ENCODE results near the gene KLK13. TPM values are rescaled to one million over a fixed set of nuclear protein-coding genes. Genes with fewer than 3 reads are reported as not detected.
A peak's percentile ranks its signal among the peaks of the same experiment; 100 is the strongest.

Gene KLK13
- total RNA-seq, 2 experiments from 2014 or later, result not detected

GRCh38 chr19:51098365-51099046, 33.6 kb upstream of the KLK13 start:
- Mint-ChIP-seq H3K4me1 (peaks cover 27% of the 10 kb centered on the region), H3K27me3 (no peaks in the 10 kb centered on the region), H3K9me3 (no peaks in the 10 kb centered on the region), H3K27ac (no peak overlapping the region), H3K36me3 (ENCODE audit: low read depth) (peaks cover 36% of the 10 kb centered on the region), H3K4me3 (no peak overlapping the region)
- ChIA-PET POLR2A (no interaction called here), CTCF (no interaction called here)
- peak; percentile 35 for DNase-seq

DNA sequence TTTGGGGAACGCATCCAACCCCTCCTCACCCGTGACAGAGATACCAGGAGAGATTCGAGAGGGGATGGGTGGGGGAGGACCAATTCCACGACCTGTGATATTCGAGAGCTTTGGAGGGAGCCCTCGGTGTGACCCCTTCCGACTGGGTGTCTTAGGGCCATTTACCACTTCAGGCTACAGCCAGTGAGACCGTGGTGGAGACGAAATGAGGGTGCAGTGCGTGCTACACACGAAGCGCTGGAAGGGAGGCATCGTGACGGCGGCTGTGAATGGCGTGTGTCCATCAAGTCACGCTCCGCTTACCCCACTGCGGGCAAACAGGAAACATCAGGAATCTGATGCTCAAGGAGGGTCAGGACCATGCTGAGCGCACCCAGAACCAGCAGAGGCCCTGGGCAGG, 32.9 kb upstream of the KLK13 start:
- H3K27ac Mint-ChIP-seq, result no peak overlapping the region
- POLR2A ChIA-PET, result no interaction called here
- no peaks in the 10 kb centered on the region for H3K27me3 Mint-ChIP-seq

DNA sequence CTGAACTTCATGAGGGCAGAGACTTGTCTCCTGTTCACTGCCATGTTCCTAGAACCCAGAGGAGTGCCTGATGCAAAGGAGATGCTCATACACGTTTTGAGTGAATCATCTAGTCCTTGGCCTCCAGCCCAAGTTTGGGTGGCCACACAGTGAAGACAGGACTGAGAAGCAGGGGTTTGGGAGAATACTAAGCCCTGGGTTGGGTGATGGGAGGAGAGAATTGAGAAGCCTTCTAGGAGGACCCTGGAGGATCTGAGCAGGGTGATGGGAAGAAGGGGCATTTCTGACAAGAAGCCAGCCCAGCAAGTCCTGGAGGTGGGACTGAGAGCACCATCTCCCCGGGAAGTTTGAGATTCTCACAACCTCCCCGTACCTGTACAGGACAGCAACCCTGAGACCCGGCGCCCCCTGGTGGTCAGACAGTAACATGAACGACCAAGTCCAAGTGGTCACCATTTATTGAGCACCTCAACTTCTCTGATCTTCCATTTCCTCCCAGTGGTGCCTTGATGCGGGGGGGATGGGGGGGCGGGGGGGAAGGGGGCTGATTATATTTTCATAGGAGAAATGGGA, 32.4 kb upstream of the KLK13 start:
- Mint-ChIP-seq H3K27me3 (no peaks in the 10 kb centered on the region), H3K4me3 (no peak overlapping the region)
- CTCF ChIA-PET, result interaction anchor here (0.6 to 1.8 kb wide), 2 partner anchors 11 to 164 kb away, joined by 4 to 6 read pairs; no protein-coding TSS in a partner anchor

More for the DNA sequence above, 32.9 kb upstream of the KLK13 start:
- Mint-ChIP-seq H3K9me3 (no peaks in the 10 kb centered on the region), H3K36me3 (ENCODE audit: low read depth) (peaks cover 31% of the 10 kb centered on the region), H3K4me3 (no peak overlapping the region), H3K4me1 (peaks cover 24% of the 10 kb centered on the region)
- CTCF ChIA-PET, result no interaction called here
- no peak for DNase-seq

DNA sequence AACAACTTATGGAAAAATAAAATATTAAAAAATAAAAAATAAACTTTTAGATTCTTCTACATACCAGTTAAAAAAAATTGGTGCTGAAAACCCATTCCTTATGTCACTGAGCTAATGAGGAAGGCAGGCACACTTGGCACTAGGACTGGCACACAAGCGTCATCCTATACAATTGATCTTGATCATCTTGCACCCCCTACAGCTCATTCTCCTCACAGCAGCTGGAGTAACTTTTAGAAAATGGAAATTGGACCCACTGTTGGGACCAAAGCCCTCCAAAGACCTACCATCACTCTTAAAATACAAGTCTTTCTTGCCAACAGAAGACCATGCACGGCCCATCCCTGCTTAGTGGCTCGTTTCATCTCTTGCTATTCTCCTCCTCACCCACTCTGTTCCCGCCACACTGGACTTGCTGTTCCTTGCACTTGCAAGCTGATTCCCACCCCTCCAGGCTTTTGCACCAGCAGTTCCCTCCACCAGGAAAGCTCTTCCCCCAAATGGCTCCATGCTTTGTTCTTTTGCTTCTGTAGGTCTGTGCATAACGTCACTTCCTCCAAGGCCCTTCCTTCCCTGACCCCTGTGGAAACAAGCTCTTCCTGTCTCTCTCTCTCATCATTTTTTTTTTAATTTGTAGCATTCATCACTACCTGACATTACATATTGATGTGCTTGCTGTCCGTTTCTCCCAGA, 31.7 kb upstream of the KLK13 start:
- CTCF ChIA-PET, result interaction anchor here (0.6 to 1.8 kb wide), 4 partner anchors 9 to 681 kb away, joined by 3 to 6 read pairs (median 4); no protein-coding TSS in a partner anchor
- no peak for DNase-seq
- H3K9me3 Mint-ChIP-seq, result no peaks in the 10 kb centered on the region
- peaks cover 26% of the 10 kb centered on the region for H3K36me3 Mint-ChIP-seq (ENCODE audit: low read depth)
- H3K4me3 Mint-ChIP-seq, result no peak overlapping the region
- POLR2A ChIA-PET, result no interaction called here
- H3K27me3 Mint-ChIP-seq, result no peaks in the 10 kb centered on the region
- H3K27ac Mint-ChIP-seq, result peak overlapping the region; percentile 74
- peaks cover 18% of the 10 kb centered on the region for H3K4me1 Mint-ChIP-seq

More for the DNA sequence above, 32.4 kb upstream of the KLK13 start:
- peak; percentile 66 for DNase-seq
- POLR2A ChIA-PET, result no interaction called here
- peak overlapping the region; percentile 74 for H3K27ac Mint-ChIP-seq
- peaks cover 22% of the 10 kb centered on the region for H3K4me1 Mint-ChIP-seq
- no peaks in the 10 kb centered on the region for H3K9me3 Mint-ChIP-seq
- peaks cover 26% of the 10 kb centered on the region for H3K36me3 Mint-ChIP-seq (ENCODE audit: low read depth)

DNA sequence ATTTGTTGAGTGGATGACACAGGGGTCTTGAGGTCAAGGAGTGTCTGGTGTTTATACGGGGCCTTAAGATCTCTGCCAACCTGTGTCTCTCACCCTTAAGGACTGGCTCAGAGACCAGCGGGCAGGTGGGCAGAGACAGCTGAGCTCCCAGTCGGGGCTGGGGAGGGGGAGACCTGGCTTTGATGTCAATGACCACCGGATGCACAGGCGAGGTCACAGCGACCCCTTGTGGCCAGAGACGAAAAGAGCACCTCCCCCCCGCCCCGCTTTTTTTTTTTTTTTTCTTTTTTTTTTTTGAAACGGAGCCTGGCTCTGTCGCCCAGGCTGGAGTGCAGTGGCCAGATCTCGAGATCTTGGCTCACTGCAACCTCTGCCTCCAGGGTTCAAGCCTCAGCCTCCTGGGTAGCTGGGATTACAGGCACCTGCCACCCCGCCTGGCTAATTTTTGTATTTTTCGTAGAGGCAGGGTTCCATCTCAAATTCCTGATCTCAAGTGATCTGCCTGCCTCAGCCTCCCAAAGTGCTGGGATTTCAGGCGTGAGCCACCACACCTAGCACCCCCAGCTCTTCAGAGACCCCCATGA, 29.9 kb upstream of the KLK13 start:
- Mint-ChIP-seq H3K9me3 (no peaks in the 10 kb centered on the region), H3K27me3 (no peaks in the 10 kb centered on the region), H3K4me3 (no peak overlapping the region), H3K36me3 (ENCODE audit: low read depth) (peaks cover 24% of the 10 kb centered on the region), H3K4me1 (peaks cover 17% of the 10 kb centered on the region), H3K27ac (no peak overlapping the region)
- ChIA-PET POLR2A (no interaction called here), CTCF (interaction anchor here (0.8 kb wide), 1 partner anchor 585 kb away, joined by 4 read pairs; no protein-coding TSS in a partner anchor)
- peak; percentile 39 for DNase-seq

GRCh38 chr19:51093510-51094345, 28.8 kb upstream of the KLK13 start:
- Mint-ChIP-seq H3K36me3 (ENCODE audit: low read depth) (peaks cover 19% of the 10 kb centered on the region), H3K4me3 (no peak overlapping the region), H3K27me3 (no peaks in the 10 kb centered on the region), H3K4me1 (peaks cover 17% of the 10 kb centered on the region), H3K9me3 (no peaks in the 10 kb centered on the region), H3K27ac (no peak overlapping the region)
- DNase-seq, result no peak
- CTCF ChIA-PET, result no interaction called here
- POLR2A ChIA-PET, result no interaction called here

DNA sequence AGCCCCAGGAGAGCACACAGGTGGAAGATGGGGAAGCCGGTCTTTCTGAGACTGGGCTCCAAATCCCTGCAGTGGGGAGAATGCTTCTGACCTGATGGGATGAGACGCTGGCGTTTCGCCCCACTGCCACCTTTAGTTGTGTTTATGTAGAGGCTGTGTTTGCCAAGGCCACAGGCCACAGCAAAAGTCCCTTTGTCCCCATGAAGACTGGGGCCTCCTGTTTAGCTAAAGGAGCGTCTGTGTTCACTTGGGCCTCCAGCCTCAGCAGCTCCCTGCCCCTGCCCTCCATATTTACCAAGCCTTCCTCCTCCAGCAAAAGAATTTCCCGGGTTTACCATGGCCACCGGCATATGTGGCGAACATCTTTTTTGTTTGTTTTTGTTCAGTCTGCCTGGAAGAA, 28.2 kb upstream of the KLK13 start:
- peaks cover 17% of the 10 kb centered on the region for H3K4me1 Mint-ChIP-seq
- no peak overlapping the region for H3K27ac Mint-ChIP-seq
- no peak for DNase-seq
- H3K36me3 Mint-ChIP-seq (ENCODE audit: low read depth), result peaks cover 16% of the 10 kb centered on the region
- H3K4me3 Mint-ChIP-seq, result no peak overlapping the region
- ChIA-PET CTCF (no interaction called here), POLR2A (no interaction called here)
- no peaks in the 10 kb centered on the region for H3K9me3 Mint-ChIP-seq
- no peaks in the 10 kb centered on the region for H3K27me3 Mint-ChIP-seq

- CTCF ChIA-PET, result no interaction called here
- DNase-seq, result no peak
Observed at GRCh38 chr19:51091895-51092873, 27.3 kb upstream of the KLK13 start.

GRCh38 chr19:51091126-51091525, 26.2 kb upstream of the KLK13 start:
- DNase-seq, result no peak
- ChIA-PET POLR2A (no interaction called here), CTCF (interaction anchor here (1.0 kb wide), 1 partner anchor 46 kb away, joined by 3 read pairs; no protein-coding TSS in a partner anchor)
- Mint-ChIP-seq H3K27me3 (no peaks in the 10 kb centered on the region), H3K4me1 (peaks cover 2% of the 10 kb centered on the region), H3K36me3 (ENCODE audit: low read depth) (no peaks in the 10 kb centered on the region), H3K9me3 (no peaks in the 10 kb centered on the region), H3K4me3 (no peak overlapping the region), H3K27ac (no peak overlapping the region)

More at GRCh38 chr19:51091895-51092873, 27.3 kb upstream of the KLK13 start:
- H3K4me1 Mint-ChIP-seq, result peaks cover 9% of the 10 kb centered on the region
- H3K27me3 Mint-ChIP-seq, result no peaks in the 10 kb centered on the region
- H3K4me3 Mint-ChIP-seq, result no peak overlapping the region
- H3K27ac Mint-ChIP-seq, result no peak overlapping the region
- H3K36me3 Mint-ChIP-seq (ENCODE audit: low read depth), result peaks cover 7% of the 10 kb centered on the region
- POLR2A ChIA-PET, result interaction anchor here (0.5 kb wide), 1 partner anchor 304 kb away, joined by 4 read pairs; no protein-coding TSS in a partner anchor
- no peaks in the 10 kb centered on the region for H3K9me3 Mint-ChIP-seq

DNA sequence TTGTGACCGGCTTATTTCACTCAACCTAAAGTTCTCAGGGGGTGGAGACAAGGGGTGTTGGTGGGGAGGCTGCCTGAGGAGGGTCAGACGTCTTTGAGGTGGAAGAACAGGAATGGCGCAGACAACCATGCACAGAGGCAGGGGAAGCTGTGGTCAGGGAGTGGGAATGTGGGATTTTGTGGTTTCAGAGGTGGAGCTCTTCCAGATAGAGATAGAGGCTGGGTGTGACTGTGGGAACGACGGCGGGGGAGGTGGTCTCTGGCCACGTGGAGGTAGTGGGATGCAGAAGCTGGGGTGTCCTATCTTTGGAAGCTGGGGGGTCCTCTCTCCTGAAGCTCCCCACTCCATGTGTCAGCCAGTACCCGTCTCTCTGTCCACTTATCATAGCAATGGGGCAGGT, 25.6 kb upstream of the KLK13 start:
- no peaks in the 10 kb centered on the region for H3K4me1 Mint-ChIP-seq
- ChIA-PET POLR2A (no interaction called here), CTCF (interaction anchor here (1.0 kb wide), 1 partner anchor 46 kb away, joined by 3 read pairs; no protein-coding TSS in a partner anchor)
- no peak overlapping the region for H3K27ac Mint-ChIP-seq
- no peak overlapping the region for H3K4me3 Mint-ChIP-seq
- no peaks in the 10 kb centered on the region for H3K27me3 Mint-ChIP-seq
- H3K9me3 Mint-ChIP-seq, result no peaks in the 10 kb centered on the region
- DNase-seq, result no peak
- H3K36me3 Mint-ChIP-seq (ENCODE audit: low read depth), result no peaks in the 10 kb centered on the region

DNA sequence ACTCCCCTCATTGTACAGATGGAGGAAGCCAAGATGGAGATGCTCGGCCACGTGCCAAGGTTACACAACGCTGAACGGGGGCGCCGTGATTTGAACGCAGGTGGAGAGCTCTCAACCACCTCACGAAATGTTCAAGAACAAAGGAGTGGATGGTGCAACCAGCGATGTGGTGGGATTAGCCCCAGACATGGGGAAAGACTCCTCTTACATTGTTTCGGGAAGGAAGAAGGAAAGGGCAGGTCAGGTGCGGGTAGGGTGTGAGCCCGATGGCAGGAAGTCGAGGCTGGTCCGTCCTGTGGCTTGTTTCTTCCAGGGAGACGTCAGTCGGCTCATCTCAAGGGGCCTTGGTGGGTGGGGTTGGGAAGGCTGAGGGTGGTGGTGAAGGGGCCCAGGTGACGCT, 24.9 kb upstream of the KLK13 start:
- no peak overlapping the region for H3K27ac Mint-ChIP-seq
- no peaks in the 10 kb centered on the region for H3K4me1 Mint-ChIP-seq
- H3K36me3 Mint-ChIP-seq (ENCODE audit: low read depth), result no peaks in the 10 kb centered on the region
- no peak for DNase-seq
- H3K9me3 Mint-ChIP-seq, result no peaks in the 10 kb centered on the region
- ChIA-PET POLR2A (no interaction called here), CTCF (no interaction called here)
- no peak overlapping the region for H3K4me3 Mint-ChIP-seq
- H3K27me3 Mint-ChIP-seq, result no peaks in the 10 kb centered on the region

Measured in activated CD4-positive, alpha-beta T cell treated with anti-CD3 and anti-CD28 coated beads, Interleukin-2, amount 10 ng/mL, durations not matched to agents 7 days and 5 days (primary cell).